GM23248 (cell line): ENCODE data around the gene LPIN1.

ENCODE experiments used
- EZH2 ChIP-seq: fragments of 200-600 bp; sonication (generic); IDR thresholded peaks from 2 replicates; pipeline ENCODE4 v1.6.1; 2018; ENCODE audit warnings: antibody characterized with exemption, mild to moderate bottlenecking; ENCODE audit not compliant: insufficient read depth, poor library complexity, severe bottlenecking
- EZH2phosphoT487 ChIP-seq: fragments of 200-600 bp; sonication (generic); IDR thresholded peaks from 2 replicates; pipeline ENCODE4 v1.6.1; 2018; ENCODE audit warnings: antibody characterized with exemption, moderate library complexity, mild to moderate bottlenecking, low read depth; ENCODE audit not compliant: insufficient read depth

DNA sequence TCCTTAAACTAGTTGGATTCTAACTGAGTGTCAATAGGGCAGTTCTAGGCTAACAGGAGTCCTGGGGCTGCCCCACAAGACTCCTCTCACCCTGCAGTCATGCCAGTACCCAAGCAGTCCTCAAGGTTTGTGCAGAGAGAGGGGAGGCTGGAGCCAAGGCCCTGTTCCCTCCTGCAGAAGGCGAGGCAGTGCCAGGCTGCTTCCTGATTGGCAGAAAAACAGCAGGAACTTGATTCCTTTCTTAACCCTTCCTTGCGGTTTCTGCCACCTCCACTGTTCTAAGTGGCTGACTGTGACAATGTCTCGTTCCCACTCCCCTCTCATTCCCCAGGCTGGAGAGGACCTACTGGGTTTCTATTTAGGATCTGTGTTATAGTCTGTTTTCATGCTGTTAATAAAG, 75.3 kb downstream of the LPIN1 start:
- TF ChIP-seq EZH2 (no peak), EZH2phosphoT487 (no peak)
